ENCODE measurements around the gene ITPR3. TPM values are rescaled to one million over a fixed set of nuclear protein-coding genes. Genes with fewer than 3 reads are reported as not detected.

ITPR3 gene
- total and polyA plus RNA-seq, 2 of the 13 experiments (the other 11 are each of a cell fraction or from before 2014, with no cell fraction given), result 3.8 to 21.4 TPM

GRCh38 chr6:33642897-33643296 lies 21.8 kb downstream of the ITPR3 start (continued):
- TF ChIP-seq ZNF280B (CRISPR knock-in tag; IDR thresholded peaks at IDR 0.05; ENCODE audit: borderline replicate concordance) (no peak), E2F2 (CRISPR knock-in tag; IDR thresholded peaks at IDR 0.05; ENCODE audit: borderline replicate concordance) (no peak), NFYC (CRISPR knock-in tag; IDR thresholded peaks at IDR 0.05) (no peak), ZNF503 (CRISPR knock-in tag; IDR thresholded peaks at IDR 0.05) (no peak), RBFOX2 (IDR thresholded peaks at IDR 0.05; ENCODE audit: low read depth, low read length) (no peak), HDAC6 (IDR thresholded peaks at IDR 0.05; ENCODE audit: low read depth, low read length) (no peak), MLLT10 (CRISPR knock-in tag; IDR thresholded peaks at IDR 0.05) (no peak), ZSCAN29 (CRISPR knock-in tag; conservative IDR thresholded peaks at IDR 0.05) (no peak), HHEX (CRISPR knock-in tag; IDR thresholded peaks at IDR 0.05) (no peak), NR0B2 (CRISPR knock-in tag; IDR thresholded peaks at IDR 0.05) (no peak), ZSCAN5A (CRISPR knock-in tag; IDR thresholded peaks at IDR 0.05; ENCODE audit: borderline replicate concordance) (no peak), ZFP82 (CRISPR knock-in tag; IDR thresholded peaks at IDR 0.05; ENCODE audit: borderline replicate concordance) (no peak), HIC2 (CRISPR knock-in tag; IDR thresholded peaks at IDR 0.05; ENCODE audit: low read depth) (no peak)

Data from HepG2 (cell line).